Middle frontal gyrus (tissue), 1 donor: Measurements from ENCODE around the gene CACNA1I.
A peak's percentile ranks its signal among the peaks of the same experiment; 100 is the strongest.

Experiments
- DNase-seq: peaks from one replicate; pipeline ENCODE4 v3.0.0-alpha.2; 2015; ENCODE audit warnings: low spot score; ENCODE audit errors: extremely low spot score

The CACNA1I gene

DNA sequence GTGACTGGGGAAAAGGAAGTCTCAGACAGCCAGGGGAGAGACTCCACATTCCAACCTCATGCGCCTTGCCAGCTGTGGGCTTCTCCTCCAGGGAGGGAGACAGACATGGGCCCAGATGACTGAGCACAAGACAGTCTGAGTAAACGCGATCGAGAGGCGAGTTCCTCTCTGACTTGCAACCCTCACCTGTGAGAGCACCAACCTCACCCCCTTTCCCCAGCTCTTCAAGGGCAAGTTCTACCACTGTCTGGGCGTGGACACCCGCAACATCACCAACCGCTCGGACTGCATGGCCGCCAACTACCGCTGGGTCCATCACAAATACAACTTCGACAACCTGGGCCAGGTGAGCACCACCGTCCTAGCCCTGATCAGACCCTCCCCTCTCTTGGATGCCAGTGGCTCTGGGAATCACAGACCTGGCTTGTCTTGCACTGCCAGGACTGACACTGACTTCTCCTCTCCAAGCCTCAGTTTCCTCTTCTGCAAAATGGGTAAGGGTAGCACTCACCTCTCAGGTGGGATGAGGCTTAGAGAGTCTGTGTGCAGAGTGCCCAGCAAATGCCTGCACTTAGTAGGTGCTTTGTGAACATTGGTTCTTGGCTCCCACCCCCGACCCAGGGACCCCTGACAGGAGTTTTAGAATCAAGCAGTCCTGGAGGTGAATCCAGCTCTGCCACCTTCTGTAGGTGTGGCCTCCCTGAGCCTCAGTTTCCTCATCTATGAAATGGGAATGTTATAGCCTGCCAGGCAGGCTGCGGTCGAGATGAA, 95.3 kb downstream of the CACNA1I start:
- no peak for DNase-seq

DNA sequence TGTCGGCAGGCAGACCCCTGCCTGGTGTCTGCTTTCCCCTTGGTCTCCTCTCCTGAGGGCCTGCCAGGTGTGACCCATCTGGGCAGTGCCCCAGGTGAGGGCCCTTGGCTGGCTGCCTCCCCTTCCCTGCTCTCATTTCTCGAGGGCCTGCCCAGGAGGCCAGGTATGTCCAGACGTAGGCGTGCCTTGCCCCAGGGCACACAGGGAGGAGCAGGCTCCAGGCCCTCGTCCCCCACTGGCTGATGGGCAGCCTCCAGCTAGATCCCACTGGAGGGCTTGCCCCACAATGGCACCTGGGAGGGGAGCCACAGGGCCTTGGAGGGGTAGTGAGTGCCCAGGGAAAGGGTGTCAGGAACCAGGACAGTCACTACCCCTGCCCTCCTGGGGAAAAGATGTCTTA, 95.9 kb downstream of the CACNA1I start:
- DNase-seq = no peak

DNA sequence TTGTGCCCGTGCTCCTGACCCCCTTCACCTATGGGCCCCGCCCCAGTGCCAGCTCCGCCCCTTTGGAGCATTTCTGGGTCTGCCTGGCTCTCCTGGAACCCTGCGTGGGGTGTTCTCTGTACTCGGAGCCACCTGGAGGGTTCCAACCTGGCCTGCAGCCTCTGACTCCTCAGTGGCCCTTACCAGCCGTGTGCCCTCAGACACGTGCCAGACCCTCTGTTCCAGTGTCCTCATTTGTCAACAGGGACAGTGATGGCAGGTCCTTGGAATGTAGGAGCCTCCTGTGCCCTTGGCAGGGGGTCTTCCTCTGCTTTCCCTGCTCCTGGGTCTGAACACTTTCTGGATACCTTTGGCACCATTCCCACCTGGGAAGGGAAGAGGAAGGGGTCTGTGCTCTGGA, 96.4 kb downstream of the CACNA1I start:
- no peak for DNase-seq

DNA sequence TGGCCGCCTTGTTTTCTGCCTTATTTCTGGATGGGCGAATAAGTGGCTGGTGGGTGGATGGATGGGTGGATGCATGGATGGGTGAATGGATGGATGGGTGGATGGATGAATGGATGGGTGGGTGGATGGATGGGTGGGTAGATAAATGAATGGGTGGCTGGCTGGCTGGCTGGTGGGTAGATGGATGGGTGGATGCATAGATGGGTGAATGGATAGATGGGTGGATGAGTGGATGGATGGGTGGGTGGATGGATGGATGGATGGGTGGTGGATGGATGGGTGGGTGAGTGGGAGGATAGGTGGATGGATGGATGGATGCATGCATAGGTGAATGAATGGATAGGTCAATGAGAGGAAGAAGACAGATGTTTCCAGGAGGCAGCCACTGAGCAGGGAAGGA, 98.9 kb downstream of the CACNA1I start:
- DNase-seq = no peak

DNA sequence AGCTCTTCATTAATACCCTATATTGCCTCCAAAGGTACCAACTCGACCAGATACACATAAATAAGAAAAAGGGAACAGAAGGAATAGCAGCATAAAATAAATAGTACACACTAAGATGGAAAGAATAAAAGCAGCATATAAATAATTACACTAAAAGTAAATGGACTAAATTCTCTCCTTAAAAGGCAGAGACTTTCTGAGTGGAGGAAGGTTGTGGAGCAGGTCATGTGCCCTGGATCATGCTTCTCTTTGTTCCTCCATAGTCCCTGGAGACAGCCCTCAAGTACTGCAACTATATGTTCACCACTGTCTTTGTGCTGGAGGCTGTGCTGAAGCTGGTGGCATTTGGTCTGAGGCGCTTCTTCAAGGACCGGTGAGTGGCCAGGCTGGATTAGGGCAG, 101.4 kb downstream of the CACNA1I start:
- no peak for DNase-seq

DNA sequence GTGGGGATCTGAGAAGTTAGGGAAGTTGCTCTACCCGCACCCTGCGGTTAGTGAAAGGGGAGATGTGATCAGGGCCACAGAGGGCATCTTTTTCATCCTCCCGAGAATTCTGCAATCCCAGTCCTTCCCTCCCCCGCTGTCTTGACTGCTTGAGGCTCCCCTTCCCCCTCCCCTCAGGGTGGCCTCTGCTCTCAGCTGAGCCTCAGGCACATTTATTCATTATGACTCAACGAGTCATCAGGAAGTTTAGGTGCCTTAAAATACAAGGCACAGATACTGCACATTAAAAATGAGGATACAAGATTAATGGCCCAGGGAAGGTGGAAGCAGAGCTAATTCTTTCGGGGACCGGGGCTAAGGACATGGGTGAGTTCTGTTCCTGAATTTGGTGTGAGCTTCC, 104.0 kb downstream of the CACNA1I start:
- no peak for DNase-seq

DNA sequence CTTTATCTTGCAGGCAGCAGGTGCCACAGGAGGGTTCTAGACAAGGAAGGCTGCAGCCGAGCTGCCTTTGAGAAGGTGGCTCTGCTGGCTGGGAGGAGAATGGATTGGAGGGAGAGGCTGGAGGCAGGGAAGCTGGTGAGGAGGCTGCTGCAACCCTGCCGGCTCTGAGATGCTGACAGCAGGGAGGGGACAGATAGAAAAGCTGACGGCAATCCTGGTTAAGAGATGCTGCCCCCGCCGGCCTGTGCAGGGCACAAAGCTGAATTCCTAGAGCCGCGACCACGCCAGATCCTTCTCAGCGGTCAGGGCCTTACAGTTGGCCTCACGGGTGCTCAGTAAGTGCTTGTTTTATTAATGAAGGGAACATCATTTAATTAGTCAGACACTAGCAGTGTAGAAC, 105.4 kb downstream of the CACNA1I start:
- DNase-seq = no peak

DNA sequence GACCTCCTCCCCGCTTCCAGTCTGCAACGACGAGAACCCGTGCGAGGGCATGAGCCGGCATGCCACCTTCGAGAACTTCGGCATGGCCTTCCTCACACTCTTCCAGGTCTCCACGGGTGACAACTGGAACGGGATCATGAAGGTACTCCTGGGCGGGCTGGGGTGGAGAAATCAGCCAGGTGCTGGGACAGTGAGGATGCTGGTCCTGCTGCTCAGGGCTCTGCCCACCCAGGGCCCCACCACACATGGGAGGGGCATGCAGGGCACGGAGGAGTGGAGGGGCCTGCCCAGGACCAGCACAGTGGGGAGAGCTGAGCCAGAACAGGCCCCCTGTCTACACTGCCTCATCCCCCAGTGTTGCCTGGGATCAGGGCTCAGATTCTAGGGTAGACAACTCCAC, 107.4 kb downstream of the CACNA1I start:
- no peak for DNase-seq

DNA sequence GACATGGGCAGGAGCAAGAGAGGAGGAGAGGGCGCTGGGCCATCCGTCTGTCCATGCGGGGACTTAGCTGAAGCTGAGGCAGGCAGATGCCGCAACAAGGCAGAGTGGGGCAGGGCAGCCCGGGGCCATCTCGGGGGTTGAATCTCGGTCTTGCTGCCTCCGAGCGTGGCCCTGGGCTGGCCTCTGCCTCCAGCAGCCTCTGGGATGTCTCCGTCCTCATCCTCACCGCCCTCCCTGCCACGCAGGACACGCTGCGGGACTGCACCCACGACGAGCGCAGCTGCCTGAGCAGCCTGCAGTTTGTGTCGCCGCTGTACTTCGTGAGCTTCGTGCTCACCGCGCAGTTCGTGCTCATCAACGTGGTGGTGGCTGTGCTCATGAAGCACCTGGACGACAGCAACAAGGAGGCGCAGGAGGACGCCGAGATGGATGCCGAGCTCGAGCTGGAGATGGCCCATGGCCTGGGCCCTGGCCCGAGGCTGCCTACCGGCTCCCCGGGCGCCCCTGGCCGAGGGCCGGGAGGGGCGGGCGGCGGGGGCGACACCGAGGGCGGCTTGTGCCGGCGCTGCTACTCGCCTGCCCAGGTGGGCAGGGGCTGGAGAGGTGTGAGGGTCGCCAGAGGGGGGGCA, 108.4 kb downstream of the CACNA1I start:
- no peak for DNase-seq

DNA sequence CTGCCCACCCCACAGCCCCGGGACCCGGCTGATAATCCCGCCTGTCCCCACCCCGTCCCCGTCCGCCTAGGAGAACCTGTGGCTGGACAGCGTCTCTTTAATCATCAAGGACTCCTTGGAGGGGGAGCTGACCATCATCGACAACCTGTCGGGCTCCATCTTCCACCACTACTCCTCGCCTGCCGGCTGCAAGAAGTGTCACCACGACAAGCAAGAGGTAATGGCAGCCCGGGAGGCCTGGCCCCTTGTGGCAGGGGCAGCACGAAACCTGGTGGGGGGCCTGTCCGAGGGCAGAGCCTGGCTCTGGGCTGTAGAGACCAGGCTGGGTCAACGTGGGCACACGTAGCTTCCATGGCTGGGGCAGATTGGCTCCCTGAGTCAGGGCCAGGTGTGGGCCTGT, 109.1 kb downstream of the CACNA1I start:
- DNase-seq = no peak

DNA sequence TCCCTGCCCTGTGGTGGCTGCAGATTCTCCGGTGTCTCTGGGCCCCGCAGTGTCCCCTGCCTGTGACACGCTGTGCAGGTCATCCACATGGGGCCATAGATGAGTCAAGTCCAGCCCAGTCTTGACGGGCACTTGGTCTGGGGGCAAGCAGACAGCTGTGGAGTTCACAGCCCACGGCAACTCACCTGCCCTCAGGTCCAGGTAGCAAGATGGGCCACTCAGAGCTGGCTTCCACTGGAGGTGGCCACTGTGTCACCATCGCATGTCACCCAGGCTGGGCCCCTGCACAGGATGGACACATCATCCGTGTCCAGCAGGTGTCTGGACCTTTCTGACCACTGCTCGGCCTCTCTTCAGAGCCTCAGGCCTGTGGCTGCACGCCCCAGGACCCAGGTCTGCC, 109.9 kb downstream of the CACNA1I start:
- DNase-seq = no peak

DNA sequence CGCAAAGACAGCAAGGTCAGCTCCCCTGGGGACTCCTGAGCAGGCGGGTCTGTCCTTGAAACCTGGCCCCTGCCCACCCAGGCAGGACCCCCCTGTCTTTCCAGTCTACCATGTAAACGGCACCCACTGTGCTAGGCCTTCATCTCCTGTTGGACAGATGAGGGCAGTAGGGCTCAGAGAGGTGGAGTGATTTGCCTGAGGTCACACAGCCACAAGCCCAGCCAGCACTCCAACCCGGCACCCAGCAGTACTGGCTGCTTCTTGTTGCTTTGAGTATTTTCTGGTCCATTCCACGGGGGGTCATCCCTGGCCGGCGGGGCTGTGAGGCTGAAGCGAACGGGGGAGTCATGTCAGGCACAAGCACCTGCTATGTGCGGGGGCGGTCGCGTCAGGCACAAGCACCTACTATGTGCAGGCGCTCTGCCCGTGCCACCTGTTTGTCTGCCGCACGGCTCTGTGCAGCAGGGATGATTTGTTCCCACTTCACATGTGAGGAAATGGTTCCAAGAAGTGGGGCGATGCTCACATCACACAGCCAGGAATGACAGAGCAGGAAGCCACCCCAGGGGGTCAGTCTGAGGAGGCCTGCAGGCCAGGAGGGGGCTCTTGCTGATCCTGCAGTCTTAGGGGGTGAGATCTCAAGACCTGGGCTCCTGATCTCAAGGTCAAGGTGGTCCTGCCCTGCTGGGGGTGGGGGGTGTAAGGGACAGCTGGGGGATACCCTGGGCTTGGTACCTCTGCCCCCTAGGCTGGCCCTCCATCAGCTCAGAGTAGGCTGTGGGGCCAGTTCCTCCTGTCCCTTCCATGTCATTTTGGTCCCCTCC, 110.7 kb downstream of the CACNA1I start:
- no peak for DNase-seq

DNA sequence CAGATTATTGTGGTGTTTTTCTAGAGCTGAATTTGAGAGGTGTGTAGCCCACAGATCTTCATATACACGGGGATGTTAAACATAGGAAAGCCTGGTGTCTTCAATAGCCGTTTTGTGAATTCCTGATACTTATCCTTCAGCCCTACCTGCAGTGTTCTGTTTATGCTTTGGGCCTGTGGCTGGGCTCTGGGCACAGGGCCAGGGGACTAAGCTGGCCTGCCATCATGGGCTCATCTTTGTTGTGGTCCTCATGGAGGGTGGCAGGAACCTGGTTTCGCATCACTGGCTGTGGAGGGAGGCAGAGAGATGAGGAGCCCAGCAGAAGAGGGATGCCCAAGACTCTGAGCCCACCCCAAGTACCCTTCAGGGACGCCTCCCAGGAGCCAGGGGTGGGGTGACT, 112.4 kb downstream of the CACNA1I start:
- no peak for DNase-seq

DNA sequence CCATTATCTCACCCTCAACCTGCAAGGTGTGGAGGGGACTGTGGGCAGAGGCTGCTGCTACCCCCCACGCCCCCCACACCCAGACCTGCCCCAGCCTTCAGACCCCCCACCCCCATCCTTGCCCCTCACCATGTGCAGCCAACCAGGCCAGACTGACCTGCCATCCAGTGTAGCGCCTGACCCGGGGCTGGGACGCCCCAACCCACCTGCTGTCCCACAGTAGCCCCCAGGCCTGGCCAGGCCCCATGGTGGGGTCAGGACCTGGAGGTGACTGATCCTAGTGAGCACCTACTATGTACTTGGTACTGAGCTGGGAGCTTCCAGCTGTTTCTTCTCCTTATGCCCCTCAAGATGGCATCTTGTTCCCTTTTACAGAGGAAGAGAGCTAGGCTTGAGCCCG, 113.1 kb downstream of the CACNA1I start:
- no peak for DNase-seq

DNA sequence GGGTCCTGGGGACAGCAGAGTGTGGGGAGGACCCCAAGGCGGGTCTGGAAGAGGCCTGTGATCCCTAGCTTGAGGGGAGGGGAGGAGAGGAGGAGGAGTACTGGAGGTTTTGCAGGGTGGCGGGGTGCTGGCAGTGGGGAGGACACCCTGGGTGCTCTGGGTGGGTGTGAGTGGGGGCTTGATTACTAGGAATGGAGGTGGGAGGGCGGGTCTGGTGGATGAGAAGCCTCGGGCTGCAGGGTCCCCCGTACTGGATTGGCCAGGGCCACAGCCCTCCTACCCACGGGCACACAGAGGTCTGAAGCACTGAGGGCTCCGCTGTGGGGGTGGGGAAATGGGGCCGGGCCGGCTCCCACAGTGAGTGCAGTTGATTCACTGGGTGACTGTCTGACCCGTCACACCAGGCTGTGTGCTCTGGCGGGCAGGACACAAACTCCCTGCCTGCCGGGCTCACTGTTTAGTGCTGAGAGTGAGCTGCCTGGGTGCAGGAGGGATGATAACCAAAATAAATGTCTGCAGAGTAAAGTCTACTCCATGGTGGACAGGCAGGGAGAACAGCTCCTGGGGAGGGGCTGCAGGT, 114.2 kb downstream of the CACNA1I start:
- no peak for DNase-seq

DNA sequence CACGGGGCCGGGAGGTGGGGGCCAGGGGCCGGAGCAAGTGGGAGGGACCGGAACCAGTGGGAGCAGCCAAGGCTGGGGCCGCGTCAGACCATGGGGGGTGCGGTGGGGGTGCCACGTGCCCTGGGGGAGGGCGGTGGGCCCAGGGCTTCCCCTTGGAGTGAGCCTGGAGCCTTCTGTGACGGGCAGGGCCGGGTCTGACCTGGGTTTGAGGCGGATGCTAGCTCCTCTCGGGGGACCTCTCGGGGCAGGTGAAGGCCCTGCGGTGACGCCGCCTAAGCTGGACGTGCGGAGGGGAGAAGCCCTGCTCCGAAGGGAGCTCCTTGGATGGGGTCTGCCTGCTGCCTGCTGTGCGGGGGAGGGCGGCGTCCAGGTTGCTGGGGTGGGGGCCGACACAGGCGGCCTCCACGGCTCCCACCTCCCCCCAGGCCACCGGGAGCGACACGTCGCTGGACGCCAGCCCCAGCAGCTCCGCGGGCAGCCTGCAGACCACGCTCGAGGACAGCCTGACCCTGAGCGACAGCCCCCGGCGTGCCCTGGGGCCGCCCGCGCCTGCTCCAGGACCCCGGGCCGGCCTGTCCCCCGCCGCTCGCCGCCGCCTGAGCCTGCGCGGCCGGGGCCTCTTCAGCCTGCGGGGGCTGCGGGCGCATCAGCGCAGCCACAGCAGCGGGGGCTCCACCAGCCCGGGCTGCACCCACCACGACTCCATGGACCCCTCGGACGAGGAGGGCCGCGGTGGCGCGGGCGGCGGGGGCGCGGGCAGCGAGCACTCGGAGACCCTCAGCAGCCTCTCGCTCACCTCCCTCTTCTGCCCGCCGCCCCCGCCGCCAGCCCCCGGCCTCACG, 115.0 kb downstream of the CACNA1I start:
- DNase-seq = no peak

DNA sequence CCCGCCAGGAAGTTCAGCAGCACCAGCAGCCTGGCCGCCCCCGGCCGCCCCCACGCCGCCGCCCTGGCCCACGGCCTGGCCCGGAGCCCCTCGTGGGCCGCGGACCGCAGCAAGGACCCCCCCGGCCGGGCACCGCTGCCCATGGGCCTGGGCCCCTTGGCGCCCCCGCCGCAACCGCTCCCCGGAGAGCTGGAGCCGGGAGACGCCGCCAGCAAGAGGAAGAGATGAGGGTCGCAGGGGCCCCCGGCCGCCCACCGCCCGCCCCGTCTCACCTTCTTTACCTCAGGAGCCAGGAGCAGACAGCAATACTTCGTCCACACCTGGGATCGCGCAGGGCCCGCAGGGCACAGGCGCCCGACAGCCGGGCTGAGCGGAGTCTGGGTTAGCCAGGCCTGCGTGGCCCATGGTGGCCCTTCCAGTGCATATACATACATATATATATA, 115.6 kb downstream of the CACNA1I start:
- no peak for DNase-seq

DNA sequence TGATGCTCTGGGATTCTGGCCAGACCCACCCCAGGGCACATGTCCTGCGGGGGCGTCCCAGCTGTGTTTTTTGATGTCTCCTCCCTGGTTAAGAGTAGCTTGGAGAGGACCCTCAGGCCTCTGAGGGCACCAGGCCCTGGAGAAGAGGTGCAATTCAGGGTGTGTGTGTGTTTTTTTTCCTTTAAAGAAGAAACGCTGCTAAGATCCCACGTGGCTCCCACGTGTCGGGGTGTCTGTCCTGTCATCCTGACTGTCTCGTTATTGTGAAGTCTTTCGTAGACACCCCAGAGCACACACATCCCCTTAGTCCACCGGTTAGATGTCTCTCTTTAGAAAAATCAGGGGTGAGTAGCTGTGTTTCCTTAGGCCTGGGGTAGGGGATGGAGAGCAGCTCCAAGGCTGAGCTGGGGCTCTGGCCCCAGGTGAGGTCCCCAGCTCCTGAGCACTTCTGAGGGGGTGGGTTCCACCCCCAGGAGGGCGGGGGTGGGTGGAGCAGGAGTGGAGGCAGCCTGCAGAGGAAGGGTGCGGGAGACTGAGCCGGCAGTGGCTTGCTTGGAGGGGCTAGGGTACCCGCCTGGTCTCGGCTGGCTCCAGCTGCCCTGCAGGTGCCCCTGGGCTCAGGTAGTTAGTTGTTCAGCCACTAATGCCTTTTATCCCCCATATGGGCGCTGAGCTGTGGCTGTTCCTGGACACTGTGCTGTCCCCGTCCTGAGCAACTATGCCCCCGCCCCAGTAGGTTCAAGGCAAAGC, 116.4 kb downstream of the CACNA1I start:
- no peak for DNase-seq

DNA sequence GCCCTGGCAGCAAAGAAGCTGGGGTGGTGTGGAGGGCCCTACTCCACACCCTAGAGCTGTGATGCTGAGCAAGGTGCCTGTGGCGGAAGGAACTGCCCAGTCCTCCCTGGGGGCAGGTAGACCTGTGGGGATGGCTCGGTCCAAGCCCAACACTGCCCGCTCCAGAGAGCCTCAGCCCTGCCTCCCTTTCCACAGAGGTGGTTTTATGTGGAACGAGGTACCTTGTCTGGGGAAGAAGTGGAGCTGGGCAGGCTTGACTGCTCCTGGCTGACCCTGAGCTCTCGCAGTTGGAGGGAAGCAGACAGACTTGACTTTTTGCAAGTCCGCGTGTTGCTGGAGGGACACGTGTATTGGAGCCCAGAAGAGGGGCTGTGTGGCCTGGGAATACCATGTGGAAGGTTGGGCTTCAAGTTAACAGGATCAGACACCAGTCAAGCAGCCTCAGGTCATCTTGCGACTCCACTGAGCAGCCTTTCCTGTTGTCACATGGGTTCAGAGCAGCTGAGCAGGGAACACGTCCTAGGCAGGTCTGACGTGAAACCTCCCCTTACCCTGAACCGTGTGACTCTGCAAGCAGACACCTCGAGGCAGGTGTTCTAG, 117.7 kb downstream of the CACNA1I start:
- no peak for DNase-seq

DNA sequence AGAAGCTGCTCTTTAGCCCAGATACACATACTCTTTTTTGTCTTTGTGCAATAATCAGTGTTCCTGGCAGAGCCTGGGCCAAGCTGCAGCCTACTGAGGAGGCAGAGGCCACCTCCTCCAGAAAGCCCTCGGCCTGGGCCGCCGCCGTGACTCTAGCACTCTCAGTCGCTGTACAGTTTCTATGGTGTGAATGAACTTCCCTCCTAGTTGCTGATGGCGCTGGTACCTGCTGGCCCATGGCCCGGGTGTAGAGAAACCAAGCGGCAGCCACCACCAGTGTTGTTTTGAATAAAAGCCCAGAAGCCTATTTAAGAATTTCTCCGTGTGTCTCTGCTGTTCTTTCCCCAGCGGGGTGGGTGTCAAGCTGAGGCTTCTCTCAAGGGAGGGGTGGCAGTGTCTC, 118.9 kb downstream of the CACNA1I start:
- peak; percentile 9 for DNase-seq
